Fibroblast of skin of right quadriceps (primary cell): Measurements from ENCODE around the gene LZTS3.
"Not testable (repeated sequence)": the region's sequence is repeated elsewhere in the genome, so short reads cannot be mapped to it uniquely, and the experiment has no call there.

ENCODE experiments used
- DNase-seq: peaks from one replicate; pipeline ENCODE4 v3.0.0-alpha.2; 2013

LZTS3 gene

DNA sequence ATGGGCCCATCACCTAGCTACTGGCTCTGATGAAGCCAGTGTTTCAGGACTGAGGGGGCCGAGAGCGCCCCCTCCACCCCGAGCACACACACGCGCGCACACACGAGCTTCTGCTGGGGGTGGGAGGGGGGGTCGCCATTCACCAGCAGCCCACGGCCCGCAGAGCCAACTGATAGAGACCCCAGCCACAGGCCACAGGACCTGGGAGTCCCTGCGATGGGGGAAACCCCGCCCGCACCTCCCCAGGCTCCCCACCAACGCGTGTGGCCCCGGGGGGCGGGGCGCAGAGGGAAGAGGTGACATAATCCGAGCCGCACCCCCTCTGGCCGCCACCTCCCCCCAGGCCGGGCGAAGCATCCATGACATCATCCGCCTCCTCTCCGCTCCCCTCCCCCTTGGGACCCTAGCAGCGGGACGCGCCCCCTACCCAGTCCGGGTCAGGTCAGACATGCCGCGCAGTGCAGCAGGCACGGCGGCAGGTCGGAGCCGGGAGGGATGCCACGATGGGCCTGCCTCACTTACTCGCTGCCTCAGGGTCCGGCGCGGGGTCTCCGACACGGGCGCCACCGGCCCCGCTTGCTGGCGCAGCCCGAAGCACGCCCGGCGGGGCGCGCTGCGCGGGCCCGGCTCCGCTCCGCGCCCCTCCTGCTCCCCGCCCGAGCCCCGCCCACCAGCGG, at the start of gene LZTS3:
Gene LZTS3 (minus strand): TSS at position 617 of the 677 bp plus-strand sequence. CDS start 6,386 bp downstream, outside the sequence.
- DNase-seq, result peak; percentile 59

DNA sequence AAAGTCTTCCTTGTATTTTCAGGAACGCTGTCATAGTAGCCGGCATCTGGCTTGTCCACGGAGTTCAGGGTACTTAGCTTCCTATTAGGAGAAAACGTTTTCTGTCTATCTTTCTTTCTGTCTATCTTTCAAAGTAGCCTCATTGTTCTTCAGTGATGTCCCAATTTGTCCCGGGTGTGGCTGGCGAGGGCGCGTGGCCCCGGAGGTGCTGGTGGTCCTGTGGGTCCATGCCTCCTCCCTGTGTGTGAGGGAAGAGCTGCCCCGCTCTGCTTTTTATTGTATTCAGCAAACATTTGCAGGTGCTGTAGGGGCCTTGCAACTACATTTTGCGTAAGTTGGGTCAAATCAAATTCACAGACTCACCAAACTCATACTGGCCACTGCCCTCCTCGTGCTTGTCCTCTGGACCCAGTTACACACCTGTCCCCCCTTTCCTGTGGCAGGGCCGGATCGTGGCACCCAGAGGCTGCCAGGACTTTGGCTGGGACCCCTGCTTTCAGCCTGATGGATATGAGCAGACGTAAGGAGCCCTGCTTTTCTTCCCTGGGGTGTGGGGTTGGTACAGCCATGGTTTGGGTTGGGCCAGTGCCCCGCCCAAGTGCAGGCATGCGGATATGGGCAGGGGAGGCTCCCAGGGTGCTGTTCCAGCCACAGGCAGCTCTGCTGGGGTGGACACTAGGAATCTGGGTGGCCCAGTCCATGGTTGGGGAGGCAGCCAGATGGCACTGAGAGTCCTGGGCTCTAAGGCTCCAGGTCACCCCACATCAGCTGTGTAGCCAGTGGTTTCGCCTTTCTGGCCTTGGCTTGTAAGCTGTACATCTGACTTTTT, 48.3 kb upstream of the LZTS3 start:
- DNase-seq, result no peak

DNA sequence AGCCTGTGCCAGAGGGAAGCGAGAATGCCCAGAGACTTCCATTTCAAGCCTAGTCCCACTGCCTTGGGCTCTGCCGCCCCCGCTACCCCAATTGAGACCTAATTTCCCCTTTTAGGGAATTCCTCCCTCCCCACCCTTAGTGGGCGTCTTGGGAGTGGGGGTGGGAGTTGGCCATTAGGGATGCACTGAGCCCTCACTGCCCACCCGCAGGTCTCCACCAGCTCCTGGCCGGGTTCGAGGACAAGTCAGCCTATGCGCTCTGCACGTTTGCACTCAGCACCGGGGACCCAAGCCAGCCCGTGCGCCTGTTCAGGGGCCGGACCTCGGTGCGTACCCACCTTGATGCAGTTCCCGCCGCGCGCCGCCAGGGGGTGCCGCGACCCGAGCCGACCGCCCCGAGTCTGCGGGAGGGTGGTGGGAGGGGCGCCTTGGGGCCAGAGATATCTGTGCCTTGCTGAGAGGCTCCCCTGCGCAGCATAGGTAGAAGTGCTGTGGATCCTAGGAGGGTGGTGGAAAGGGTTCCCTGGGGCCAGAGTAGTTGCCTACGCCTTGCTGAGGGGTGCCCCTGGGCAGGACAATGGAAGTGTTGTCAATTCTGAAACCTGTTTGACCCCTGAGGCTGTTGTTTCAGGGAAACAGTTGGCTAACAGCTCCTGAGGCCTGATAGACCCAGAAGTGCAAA, 45.1 kb upstream of the LZTS3 start:
- DNase-seq, result peak; percentile 34

DNA sequence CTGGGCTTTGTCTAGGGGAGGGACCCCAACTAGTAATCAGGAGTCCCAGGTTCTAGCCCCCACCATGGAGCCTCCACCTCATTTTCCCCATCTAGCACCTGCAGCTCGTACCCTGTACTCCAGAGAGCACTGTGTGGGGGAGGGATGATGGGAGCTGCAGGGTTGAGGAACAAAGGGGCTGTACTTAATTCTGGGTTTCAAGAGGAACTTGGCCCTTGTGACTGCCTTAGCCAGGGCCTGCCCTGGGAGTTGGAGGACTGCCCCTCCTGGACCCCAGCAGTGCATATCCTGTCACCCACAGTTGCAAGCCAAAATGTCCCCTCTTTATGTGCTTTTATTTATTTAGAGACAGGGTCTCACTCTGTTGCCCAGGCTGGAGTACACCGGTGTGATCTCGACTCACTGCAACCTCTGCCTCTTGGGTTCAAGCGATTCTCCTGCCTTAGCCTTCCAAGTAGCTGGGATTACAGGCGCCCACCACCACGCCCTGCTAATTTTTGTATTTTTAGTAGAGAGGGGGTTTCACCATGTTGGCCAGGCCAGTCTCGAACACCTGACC, 42.1 kb upstream of the LZTS3 start:
- not testable (repeated sequence) for DNase-seq

DNA sequence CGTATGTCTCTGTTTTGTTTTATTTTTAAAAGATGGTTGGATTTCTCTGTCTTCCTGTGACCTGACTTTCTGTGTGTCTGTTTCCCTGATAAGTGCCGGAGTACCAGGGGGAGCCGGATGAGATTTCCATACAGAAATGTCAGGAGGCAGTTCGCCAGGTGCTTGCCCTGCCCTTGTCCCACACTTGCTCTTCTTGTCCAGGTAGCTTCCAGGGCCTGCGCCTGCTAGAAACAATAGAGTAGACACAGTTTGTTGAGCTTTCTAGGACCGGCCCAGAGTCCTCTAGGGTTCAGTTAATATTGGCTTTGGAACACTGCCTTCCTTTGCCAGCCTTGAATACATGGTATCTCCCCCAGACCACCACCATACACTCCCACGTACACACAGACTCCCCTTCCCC, 39.9 kb upstream of the LZTS3 start:
- DNase-seq, result no peak

DNA sequence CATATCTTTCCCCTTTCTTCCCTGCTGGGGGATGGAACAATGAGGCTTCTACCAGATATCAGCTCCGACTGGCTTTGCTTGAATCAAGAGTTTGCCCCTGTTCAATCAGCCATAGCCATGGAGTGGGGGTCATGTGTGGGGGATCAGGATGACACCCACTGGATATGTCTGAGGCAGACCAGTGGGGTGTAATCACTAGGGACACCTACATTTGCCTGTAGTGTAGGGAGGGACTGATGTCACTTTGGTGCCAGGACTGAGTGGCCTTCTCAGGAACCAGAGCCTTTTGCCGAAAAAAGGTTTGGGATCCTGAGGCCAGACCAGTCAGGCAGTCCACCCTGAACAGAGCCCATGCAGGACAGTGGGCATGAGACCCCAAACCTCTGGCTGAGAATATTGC, 37.0 kb upstream of the LZTS3 start:
- DNase-seq, result no peak

DNA sequence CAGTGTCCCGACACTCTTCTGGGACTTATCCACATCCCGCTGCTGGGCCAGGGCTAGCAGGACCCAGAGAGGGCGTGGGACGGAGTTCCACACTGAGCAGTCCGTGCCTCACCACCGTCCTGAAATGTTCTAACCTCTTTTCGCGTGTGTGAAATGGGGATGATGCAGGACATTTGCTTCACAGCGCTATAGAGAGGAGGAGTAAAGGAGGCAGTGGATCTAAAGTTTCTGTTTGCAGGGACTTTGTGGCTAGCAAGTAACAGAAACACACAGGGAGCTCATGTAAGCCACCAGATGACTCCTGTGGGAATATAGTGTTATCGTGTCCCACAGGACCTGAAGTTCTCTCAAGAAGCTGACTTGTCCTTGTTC, 36.6 kb upstream of the LZTS3 start:
- DNase-seq, result no peak

DNA sequence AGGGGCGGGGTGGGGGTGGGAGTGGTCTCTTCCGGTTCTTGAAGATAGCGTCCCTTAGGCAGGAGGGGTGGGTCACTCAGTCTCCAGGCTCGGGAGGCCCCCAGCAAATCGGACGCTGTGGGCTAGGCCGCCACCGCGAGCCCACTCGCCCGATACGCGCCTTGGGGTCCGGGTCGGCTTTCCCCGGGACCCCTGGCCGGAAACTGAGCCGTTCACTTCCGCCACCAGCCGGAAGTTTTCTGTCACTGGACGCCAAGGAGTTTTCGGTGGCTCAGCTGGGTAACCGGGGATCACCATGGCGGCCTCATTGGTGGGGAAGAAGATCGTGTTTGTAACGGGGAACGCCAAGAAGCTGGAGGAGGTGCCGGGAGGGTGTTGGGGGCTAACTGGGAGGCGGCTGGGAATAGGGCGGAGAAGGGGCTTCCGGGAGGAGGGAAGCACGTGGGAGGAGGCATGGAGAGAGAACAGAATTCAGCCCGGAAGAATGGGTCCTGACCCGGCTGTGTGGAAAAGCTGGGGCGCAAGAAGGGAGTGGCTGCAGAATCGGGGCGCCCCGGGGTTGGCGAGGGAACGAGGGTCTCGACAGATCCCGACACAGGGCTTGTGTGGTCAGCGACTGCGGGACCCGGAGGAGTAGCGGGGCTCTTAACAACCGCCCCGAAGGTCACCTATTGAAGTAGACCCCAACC, 36.1 kb upstream of the LZTS3 start, which contains the start of gene ITPA:
Gene ITPA (plus strand): TSS at position 242 of the 689 bp plus-strand sequence. CDS start 54 bp downstream, at position 296.
- peak; percentile 43 for DNase-seq

DNA sequence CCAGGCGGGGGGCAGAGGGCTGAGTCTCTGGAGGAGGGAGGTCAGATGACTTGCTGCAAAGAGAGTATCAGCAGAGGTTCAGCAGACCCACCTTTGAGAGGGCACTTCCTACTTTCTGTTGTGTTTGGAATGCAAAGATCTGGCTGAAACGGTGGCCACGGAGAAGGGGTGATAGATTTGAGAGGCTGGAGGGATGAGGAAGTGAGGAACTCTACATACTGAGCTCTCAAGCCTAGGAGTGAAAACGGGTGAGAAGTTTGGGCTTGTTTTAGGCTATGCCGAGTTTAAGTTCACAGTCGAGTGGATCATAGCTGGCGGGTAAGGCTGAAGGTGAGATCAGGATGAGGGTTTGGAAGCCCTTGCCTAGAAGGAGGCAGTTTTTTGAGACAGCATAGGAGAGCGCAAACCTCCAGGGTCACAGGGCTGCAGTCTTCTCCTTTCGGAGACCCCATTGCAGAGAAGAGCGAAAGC, 35.5 kb upstream of the LZTS3 start:
- DNase-seq, result no peak

DNA sequence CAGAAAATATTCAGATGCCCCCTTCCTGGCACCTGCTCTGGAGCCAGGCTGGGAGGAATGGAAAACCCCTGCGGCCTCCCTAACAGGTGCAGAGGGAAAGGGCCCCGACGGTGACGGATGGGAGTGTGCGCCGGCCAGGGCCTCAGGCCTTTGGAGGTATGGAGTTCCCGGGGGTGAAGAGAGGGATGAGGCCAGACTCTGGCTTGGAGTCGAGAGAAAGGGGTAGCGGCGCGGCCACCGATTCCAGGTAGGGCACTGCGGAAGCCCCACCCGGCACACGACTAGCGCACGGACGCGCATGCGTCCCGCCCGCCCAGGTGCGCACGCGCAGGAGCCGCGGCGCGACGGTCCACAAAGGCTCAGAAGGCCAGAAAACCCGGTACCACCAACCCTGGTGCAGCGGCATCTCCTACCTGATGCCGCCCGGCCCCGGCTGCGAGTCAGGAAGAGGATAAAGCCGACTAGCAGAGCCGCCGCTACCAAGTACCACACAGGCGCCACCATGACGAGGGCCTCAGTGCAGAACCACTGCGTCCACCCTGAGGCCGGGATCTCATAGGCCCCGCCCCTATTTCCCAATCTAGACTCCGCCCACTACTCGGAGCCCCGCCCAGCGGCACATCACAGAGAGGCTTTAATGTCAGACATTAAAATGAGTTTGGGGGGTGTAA, 30.9 kb upstream of the LZTS3 start, which contains the start of gene DDRGK1:
Gene DDRGK1 (minus strand): TSS at position 559 of the 671 bp plus-strand sequence. CDS start 55 bp downstream, at position 504.
- DNase-seq, result peak; percentile 79

DNA sequence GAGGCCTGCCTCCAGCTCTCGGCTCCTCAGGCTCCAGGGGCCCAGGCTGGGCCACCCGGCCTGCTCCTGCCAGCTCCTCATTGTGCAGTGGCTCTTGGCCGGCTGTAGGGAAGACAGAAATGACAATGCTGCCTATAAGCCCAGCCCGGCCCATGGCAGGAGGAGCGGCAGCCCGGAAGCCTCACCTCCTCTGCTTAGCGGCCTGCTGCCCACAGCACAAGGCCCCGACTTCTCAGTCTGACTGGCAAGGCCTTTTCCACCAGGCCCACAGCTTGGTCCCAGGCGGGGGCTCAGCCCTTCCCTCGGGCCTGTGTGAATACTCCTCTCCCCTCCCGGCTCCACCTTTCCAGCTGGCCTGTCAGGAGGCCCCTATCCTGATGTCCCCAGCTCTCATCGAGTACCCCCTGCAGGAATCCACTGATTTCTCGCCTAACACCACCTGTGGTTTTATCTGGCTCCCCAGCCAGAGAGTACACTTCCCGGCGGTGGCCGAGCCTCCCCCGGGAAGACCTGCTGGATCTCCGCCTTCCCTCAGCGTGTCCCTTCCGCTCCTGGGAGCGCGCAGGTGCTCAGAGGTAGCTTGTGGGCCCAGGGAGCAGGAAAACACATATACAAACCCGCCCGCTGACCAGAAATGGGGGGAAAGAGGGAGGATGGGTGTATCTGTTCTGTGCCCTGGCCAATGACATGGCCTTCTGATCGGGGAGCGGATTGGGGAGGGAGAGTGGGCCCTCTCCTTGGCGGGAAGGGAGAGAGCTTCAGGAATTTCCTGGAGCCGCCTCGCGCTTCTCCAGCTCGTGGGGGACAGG, 30.2 kb upstream of the LZTS3 start:
- DNase-seq, result no peak

DNA sequence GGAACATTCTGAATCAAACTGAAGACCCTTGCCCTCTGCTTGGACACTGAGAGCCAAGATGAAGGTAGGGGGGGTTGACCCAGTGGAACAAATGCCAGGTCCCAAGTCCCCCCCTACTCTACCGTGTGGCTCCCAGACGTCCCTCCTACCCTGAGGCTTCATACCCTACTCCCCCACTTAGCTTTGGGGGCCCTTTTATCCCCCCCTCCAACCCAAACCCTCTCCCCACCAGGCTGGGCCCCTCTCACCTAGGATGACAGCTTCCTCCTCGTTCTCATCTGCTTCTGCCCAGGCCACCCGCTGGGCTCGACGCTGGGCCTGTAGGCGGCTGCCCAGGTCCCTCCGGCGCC, 29.6 kb upstream of the LZTS3 start:
- no peak for DNase-seq

DNA sequence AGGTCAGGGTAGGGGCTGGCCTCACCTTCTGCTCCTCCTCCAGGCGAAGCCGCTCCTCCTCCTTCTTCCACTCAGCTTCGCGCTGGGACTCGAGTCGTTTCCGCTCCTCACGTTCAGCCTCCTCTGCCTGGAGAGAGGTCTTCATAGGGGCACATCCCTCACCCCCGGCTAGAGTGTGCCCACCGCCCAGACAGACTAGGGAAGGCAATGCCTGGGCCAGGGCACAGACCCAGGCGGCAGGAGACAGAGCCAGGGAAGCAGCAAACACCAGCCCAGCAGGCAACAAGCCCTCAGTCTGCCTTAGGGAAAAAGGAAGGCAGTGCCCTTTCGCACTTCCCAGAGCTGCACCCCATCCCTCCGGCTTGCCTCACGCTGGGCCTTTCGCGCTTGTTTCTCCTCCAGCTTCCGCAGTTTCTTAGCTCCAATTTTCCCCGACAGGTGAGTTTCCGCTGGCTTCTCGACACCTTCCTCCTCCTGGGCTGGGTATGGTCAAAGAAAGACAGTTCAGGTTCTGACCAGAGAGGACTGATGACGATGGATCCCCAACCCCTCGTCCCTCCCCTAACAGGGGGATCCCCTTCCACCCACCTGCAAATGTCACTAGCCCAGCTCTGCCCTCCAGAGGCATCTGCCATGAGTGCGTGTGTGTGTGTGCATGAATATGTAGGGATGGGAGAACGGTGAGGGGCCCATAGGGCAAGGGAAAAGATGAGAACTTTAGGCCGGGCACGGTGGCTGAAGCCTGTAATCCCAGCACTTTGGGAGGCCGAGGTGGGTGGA, 26.8 kb upstream of the LZTS3 start:
- no peak for DNase-seq

DNA sequence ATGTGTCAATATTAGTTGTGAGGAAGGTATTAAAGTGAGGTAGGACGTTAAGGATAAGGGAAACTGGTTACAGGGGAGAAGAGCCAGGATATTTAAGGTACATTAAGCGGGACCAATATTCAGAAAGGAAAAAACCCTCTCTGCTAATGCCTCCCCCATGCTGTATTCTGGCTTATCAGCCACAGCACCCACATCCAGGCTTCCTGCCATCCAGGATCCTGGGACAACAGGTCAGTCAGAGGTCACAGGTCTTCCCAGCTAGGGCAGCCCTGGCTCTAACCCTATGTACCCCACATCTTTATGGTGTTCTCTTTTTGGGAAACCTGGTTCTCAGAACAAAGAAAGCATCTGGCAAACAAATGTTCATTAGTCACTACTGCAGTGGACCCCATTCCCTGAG, 25.9 kb upstream of the LZTS3 start:
- DNase-seq, result no peak

DNA sequence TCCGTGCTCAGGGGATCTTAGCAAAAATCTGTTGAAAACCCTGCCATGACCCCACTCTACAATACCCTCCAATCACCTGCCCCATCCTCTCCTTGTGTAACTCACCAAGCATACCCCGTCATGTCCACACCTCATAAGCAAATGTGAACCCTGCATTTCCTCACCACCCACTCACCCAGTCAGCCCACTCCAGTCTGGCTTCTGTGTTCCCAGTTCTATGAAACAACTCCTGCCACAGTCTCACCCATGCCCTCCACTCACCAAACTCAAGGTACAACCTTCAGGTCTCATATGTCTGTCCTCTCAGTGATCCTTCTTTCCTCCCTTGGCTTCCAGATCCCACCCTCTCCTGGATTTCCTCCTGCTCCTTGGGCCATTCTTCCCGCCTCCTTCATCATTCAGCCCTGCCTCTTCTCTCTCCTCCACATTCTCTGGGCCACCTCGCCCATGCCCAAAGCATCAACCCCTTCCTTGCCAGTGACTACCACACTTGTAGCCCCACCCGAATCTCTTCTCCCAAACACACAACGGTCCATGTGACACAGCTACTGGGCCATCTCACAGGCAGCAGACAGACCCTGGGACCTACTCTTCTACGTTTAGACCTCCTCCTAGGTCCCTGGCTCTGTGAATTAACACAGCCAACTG, 22.4 kb upstream of the LZTS3 start:
- no peak for DNase-seq

DNA sequence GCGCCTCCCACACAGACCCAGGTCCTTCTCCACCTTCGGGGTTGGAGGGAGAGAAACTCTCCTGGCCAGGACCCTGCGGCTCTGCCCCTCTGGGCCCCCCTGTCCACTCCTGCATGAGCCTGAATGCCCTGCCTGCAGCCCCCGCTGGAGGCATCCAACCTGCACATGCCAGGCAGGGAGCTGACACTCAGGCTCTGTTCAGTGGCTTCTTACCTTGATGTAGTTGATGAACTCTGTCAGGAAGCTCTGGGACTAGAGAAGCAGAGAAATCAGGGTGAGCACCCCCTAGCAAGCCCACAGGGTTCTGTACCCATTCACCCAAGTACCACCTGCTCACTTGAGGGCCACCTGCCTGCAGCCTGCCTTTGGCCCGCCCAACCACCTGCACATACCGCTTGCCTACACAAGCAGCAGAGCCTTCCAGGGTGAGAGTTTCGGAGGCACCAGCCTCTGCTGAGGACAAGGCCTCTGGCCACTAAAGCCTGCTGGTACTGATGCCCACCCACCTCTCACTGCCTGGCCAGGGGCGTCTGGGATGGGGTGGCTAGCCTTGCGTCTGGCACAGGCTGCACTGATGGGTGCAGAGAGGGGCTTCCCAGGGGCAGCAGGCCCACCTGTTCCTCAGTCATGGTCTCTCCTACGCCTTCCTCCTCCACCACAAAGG, 21.4 kb upstream of the LZTS3 start:
- no peak for DNase-seq

DNA sequence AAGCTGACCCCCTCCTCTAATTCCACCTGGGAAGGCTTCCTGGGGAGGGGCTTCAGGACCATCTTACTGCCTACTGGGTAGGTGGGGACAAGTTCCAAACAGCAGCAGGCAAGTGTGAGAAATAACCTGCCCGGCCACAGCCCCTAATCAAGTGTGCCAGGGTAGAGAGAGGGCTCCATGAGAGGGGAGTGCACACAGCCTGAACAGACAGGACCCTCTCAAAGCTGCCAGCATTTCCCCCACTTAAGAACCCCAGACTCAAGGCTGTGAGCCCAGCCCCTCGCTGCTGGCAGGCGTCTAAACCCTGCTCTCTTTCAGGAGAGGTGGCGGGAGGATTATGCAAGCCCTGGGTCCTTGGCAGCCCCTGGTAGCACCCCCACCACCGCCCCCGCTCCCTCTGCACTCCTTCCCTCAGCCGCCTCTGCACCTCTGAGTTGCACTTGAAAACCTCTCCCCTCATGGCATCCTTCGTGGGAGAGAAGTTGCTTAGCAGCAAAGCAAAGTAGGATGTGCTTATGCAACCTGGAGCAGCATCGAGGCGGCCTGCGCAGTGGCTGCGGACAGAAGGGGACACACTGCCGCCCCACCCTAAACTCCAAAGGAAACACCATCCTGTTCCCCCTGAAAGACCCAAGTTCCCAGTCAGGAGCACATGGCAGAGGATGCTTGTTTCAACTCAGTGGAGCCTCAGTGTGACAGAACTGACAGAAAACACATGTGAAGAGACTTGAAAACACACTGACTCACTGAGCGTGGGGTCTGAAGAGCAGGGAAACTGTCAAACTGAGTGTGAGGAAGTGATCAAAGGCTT, 20.7 kb upstream of the LZTS3 start:
- DNase-seq, result no peak
